GM12878 (cell line): ENCODE measurements around the gene SMIM27. TPM values are rescaled to one million over a fixed set of nuclear protein-coding genes. Genes with fewer than 3 reads are reported as not detected.
A peak's percentile ranks its signal among the peaks of the same experiment; 100 is the strongest.

Source experiments
- BRCA1 ChIP-seq: IDR thresholded peaks from 2 replicates; pipeline ENCODE4 v1.6.1; 2011; ENCODE audit warnings: low read depth, low read length, improper control_type of control experiment
- CEBPZ ChIP-seq: fragments of 150-350 bp; IDR thresholded peaks from 2 replicates; pipeline ENCODE4 v1.6.1; 2016; ENCODE audit warnings: low read depth, low read length
- CHD2 ChIP-seq: IDR thresholded peaks from 2 replicates; pipeline ENCODE4 v1.6.1; 2011; ENCODE audit warnings: low read depth, low read length, improper control_type of control experiment, borderline replicate concordance
- FOXM1 ChIP-seq: IDR thresholded peaks from 2 replicates; pipeline ENCODE4 v1.6.1; 2012; ENCODE audit warnings: low read depth, mild to moderate bottlenecking, inconsistent platforms, low read length, moderate library complexity
- KAT2A ChIP-seq: conservative IDR thresholded peaks from 2 replicates; pipeline ENCODE4 v1.6.1; 2011; ENCODE audit warnings: low read depth, low read length; ENCODE audit not compliant: control insufficient read depth
- MTA3 ChIP-seq: IDR thresholded peaks from 2 replicates; pipeline ENCODE4 v1.6.1; 2012; ENCODE audit warnings: low read length, inconsistent platforms, borderline replicate concordance
- POLR2AphosphoS2 ChIP-seq: IDR thresholded peaks from 2 replicates; pipeline ENCODE4 v1.6.1; 2011; ENCODE audit warnings: low read depth, mild to moderate bottlenecking, low read length, improper control_type of control experiment, moderate library complexity
- RELA ChIP-seq: fragments of 450-650 bp; IDR thresholded peaks from 2 replicates; pipeline ENCODE4 v1.8.0; 2014; ENCODE audit warnings: borderline replicate concordance; ENCODE audit not compliant: partially characterized antibody
- RUNX3 ChIP-seq: IDR thresholded peaks from 2 replicates; pipeline ENCODE4 v1.6.1; 2012; ENCODE audit warnings: low read length, inconsistent platforms
- SMC3 ChIP-seq: IDR thresholded peaks from 2 replicates; pipeline ENCODE4 v1.6.1; 2011; ENCODE audit warnings: low read length, improper control_type of control experiment, borderline replicate concordance
- SUPT20H ChIP-seq: IDR thresholded peaks from 2 replicates; pipeline ENCODE4 v1.6.1; 2011; ENCODE audit warnings: low read depth, mild to moderate bottlenecking, low read length, moderate library complexity, borderline replicate concordance; ENCODE audit not compliant: control insufficient read depth
- ZNF217 ChIP-seq: fragments of 450-650 bp; IDR thresholded peaks from 2 replicates; pipeline ENCODE4 v1.6.1; 2017; ENCODE audit warnings: antibody characterized with exemption, mild to moderate bottlenecking
- polyA plus RNA-seq, 11 experiments: library from polyadenylated mRNA; depleted of rRNA in 4 of 11; unstranded in 6 of 11; stranded (reverse) in 5 of 11; fragments of >200 nt; fragmentation: Nextera tagmentation in 4 of 11; fragmentation: Illumina TruSeq in 1 of 11; extraction: Ambion mirVana in 4 of 11; extraction: Trizol in 1 of 11; gene quantifications; 1 replicate in 1 of 11; 2 replicates in 10 of 11; pipeline versions ENCODE4 v1.2.1 to v1.2.3, GENCODE V29; 2011 to 2016; ENCODE audit warnings: inconsistent platforms in 2 of 11, missing spikeins in 2 of 11, low read depth in 1 of 11
- total RNA-seq, 4 experiments: library from RNA; depleted of rRNA in 3 of 4; stranded (reverse); fragments of >200 nt in 3 of 4; fragmentation: Illumina TruSeq in 1 of 4; extraction: Trizol in 1 of 4; gene quantifications; 2 replicates each; pipeline versions ENCODE4 v1.2.1 to v1.2.3, GENCODE V29; 2013 to 2021
- TF ChIP-seq, protein P1 (sequence below): IDR thresholded peaks from 2 replicates; pipeline ENCODE4 v1.6.1; 2012; ENCODE audit warnings: mild to moderate bottlenecking, low read depth, low read length

Gene SMIM27
- total and polyA plus RNA-seq, 10 of the 15 experiments (the other 5 are each of a cell fraction or from before 2014, with no cell fraction given): 12.2 to 47.3 (median 26.5) TPM

GRCh38 chr9:32550562-32551275 is 1.4 kb upstream of the SMIM27 start (continued):
- TF ChIP-seq SUPT20H (no peak), ZNF217 (no peak), BRCA1 (peak; percentile 81), RELA (no peak), SMC3 (no peak), CHD2 (peak; percentile 98), KAT2A (no peak), POLR2AphosphoS2 (no peak), MTA3 (no peak), RUNX3 (peak; percentile 46; the same call in 1 of the 2 replicates), CEBPZ (no peak), FOXM1 (no peak)
- TF ChIP-seq, protein P1, sequence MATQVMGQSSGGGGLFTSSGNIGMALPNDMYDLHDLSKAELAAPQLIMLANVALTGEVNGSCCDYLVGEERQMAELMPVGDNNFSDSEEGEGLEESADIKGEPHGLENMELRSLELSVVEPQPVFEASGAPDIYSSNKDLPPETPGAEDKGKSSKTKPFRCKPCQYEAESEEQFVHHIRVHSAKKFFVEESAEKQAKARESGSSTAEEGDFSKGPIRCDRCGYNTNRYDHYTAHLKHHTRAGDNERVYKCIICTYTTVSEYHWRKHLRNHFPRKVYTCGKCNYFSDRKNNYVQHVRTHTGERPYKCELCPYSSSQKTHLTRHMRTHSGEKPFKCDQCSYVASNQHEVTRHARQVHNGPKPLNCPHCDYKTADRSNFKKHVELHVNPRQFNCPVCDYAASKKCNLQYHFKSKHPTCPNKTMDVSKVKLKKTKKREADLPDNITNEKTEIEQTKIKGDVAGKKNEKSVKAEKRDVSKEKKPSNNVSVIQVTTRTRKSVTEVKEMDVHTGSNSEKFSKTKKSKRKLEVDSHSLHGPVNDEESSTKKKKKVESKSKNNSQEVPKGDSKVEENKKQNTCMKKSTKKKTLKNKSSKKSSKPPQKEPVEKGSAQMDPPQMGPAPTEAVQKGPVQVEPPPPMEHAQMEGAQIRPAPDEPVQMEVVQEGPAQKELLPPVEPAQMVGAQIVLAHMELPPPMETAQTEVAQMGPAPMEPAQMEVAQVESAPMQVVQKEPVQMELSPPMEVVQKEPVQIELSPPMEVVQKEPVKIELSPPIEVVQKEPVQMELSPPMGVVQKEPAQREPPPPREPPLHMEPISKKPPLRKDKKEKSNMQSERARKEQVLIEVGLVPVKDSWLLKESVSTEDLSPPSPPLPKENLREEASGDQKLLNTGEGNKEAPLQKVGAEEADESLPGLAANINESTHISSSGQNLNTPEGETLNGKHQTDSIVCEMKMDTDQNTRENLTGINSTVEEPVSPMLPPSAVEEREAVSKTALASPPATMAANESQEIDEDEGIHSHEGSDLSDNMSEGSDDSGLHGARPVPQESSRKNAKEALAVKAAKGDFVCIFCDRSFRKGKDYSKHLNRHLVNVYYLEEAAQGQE: no peak
